Measurements from ENCODE around the gene LCOR. TPM values are rescaled to one million over a fixed set of nuclear protein-coding genes. Genes with fewer than 3 reads are reported as not detected.

LCOR gene
- total RNA-seq, 1 experiment from 2014 or later: 39.2 TPM

- ChIA-PET POLR2A (ENCODE audit: low non-redundant PET) (no interaction called here), CTCF (no interaction called here)
- BruUV-seq (replicated peaks): no TSS peak
- no peak overlapping the region for H3K27ac ChIP-seq (ENCODE audit: low read depth, low read length, poor library complexity, severe bottlenecking)
- H3K36me3 ChIP-seq (ENCODE audit: insufficient read depth, low read length, poor library complexity, severe bottlenecking): no peaks in the 10 kb centered on the region
- H3K27me3 ChIP-seq (replicated peaks; ENCODE audit: insufficient read depth, low read depth, low read length, poor library complexity): no peaks in the 10 kb centered on the region
- no peak overlapping the region for H3K4me3 ChIP-seq (ENCODE audit: low read depth, low read length, poor library complexity, severe bottlenecking)
- no peaks in the 10 kb centered on the region for H3K4me1 ChIP-seq (ENCODE audit: insufficient read depth, low read length, poor library complexity, severe bottlenecking)
- H3K9me3 ChIP-seq (ENCODE audit: low read depth, low read length, poor library complexity, severe bottlenecking): no peaks in the 10 kb centered on the region
- TF ChIP-seq EZH2 (IDR thresholded peaks at IDR 0.05; ENCODE audit: borderline replicate concordance, low read depth, low read length, poor library complexity, severe bottlenecking): no peak
- TF ChIP-seq, protein P1, sequence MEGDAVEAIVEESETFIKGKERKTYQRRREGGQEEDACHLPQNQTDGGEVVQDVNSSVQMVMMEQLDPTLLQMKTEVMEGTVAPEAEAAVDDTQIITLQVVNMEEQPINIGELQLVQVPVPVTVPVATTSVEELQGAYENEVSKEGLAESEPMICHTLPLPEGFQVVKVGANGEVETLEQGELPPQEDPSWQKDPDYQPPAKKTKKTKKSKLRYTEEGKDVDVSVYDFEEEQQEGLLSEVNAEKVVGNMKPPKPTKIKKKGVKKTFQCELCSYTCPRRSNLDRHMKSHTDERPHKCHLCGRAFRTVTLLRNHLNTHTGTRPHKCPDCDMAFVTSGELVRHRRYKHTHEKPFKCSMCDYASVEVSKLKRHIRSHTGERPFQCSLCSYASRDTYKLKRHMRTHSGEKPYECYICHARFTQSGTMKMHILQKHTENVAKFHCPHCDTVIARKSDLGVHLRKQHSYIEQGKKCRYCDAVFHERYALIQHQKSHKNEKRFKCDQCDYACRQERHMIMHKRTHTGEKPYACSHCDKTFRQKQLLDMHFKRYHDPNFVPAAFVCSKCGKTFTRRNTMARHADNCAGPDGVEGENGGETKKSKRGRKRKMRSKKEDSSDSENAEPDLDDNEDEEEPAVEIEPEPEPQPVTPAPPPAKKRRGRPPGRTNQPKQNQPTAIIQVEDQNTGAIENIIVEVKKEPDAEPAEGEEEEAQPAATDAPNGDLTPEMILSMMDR (conservative IDR thresholded peaks at IDR 0.05; ENCODE audit: low read depth, low read length): no peak
- intact Hi-C loops (cut with micrococcal nuclease; ENCODE audit: unreplicated experiment): no loop called here
- DNase-seq (ENCODE audit: low spot score): no peak
Observed at GRCh38 chr10:96880575-96880974, 48.5 kb downstream of the LCOR start.

DNA sequence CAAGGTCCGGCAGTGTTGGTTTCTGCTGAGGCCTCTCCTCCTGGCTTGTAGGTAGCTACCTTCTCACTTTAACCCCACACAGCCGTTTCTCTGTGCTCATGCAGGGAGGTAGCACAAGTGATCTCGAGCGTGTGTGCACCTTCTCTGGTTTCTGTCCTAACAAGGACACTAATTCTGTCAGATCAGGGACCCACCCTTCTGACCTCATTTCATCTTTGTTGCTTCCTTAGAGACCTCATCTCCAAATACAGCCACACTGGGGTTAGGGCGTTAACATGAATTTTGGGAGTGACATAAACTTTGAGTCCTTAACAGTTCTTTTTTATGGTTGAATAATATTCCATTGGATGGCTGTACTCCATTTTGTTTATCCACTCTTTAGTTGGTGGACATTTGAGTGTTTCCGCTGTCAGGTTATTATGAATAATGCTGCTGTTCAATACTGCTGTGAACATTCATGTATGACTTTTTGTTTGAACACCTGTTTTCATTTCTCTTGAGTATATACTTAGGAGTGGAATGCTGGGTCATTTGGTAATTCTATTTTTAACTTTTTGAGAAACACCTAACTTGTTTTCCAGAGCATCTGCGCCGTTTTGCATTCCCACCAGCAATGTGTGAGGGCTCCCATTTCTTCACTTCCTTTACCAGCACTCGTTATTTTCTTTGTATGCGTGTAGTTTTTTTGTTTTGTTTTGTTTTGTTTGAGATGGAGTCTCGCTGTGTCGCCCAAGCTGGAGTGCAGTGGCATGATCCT, 57.5 kb downstream of the LCOR start:
- Histone ChIP-seq H3K4me1 (ENCODE audit: insufficient read depth, low read length, poor library complexity, severe bottlenecking) (no peaks in the 10 kb centered on the region), H3K27ac (ENCODE audit: low read depth, low read length, poor library complexity, severe bottlenecking) (no peak overlapping the region), H3K27me3 (replicated peaks; ENCODE audit: insufficient read depth, low read depth, low read length, poor library complexity) (no peaks in the 10 kb centered on the region), H3K36me3 (ENCODE audit: insufficient read depth, low read length, poor library complexity, severe bottlenecking) (no peaks in the 10 kb centered on the region), H3K9me3 (ENCODE audit: low read depth, low read length, poor library complexity, severe bottlenecking) (no peaks in the 10 kb centered on the region), H3K4me3 (ENCODE audit: low read depth, low read length, poor library complexity, severe bottlenecking) (no peak overlapping the region)
- no TSS peak for BruUV-seq (replicated peaks)
- ChIA-PET POLR2A (ENCODE audit: low non-redundant PET) (no interaction called here), CTCF (no interaction called here)
- intact Hi-C loops (cut with micrococcal nuclease; ENCODE audit: unreplicated experiment): no loop called here
- no peak for DNase-seq (ENCODE audit: low spot score)
- TF ChIP-seq EZH2 (IDR thresholded peaks at IDR 0.05; ENCODE audit: borderline replicate concordance, low read depth, low read length, poor library complexity, severe bottlenecking): no peak
- TF ChIP-seq, protein P1 (conservative IDR thresholded peaks at IDR 0.05; ENCODE audit: low read depth, low read length): no peak

DNA sequence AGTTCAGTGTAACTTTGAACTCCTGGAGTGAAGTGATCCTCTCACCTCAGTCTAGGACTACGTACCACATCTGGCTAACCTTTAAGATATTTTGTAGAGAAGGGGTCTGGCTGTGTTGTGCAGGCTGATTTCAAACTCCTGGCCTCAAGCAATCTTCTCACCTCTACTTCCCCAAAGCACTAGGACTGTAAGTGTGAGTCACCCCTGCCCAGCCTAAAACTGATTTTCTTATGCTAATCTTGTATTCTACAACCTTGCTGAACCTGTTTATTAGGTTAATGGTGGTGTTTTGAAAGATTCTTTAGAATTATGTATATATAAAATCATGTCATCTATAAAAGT, 58.0 kb downstream of the LCOR start:
- POLR2A ChIA-PET (ENCODE audit: low non-redundant PET): no interaction called here

More for the DNA sequence above, 58.0 kb downstream of the LCOR start:
- no peaks in the 10 kb centered on the region for H3K36me3 ChIP-seq (ENCODE audit: insufficient read depth, low read length, poor library complexity, severe bottlenecking)
- no peak overlapping the region for H3K27ac ChIP-seq (ENCODE audit: low read depth, low read length, poor library complexity, severe bottlenecking)
- no peak overlapping the region for H3K4me3 ChIP-seq (ENCODE audit: low read depth, low read length, poor library complexity, severe bottlenecking)
- no peaks in the 10 kb centered on the region for H3K9me3 ChIP-seq (ENCODE audit: low read depth, low read length, poor library complexity, severe bottlenecking)
- no peak for TF ChIP-seq EZH2 (IDR thresholded peaks at IDR 0.05; ENCODE audit: borderline replicate concordance, low read depth, low read length, poor library complexity, severe bottlenecking)
- TF ChIP-seq, protein P1 (conservative IDR thresholded peaks at IDR 0.05; ENCODE audit: low read depth, low read length): no peak
- H3K4me1 ChIP-seq (ENCODE audit: insufficient read depth, low read length, poor library complexity, severe bottlenecking): no peaks in the 10 kb centered on the region
- CTCF ChIA-PET: no interaction called here
- intact Hi-C loops (cut with micrococcal nuclease; ENCODE audit: unreplicated experiment): no loop called here
- no peaks in the 10 kb centered on the region for H3K27me3 ChIP-seq (replicated peaks; ENCODE audit: insufficient read depth, low read depth, low read length, poor library complexity)
- no TSS peak for BruUV-seq (replicated peaks)
- no peak for DNase-seq (ENCODE audit: low spot score)

Measured in A673 (cell line).